HFFc6 (cell line): Measurements from ENCODE around the gene FBL. TPM values are rescaled to one million over a fixed set of nuclear protein-coding genes. Genes with fewer than 3 reads are reported as not detected.

ENCODE experiments used
- DNase-seq: peaks from one replicate; pipeline ENCODE4 v3.0.0-alpha.2; 2018
- H3K27ac Mint-ChIP-seq: 2 replicates; pipeline ENCODE4 v1.8.0; 2020; ENCODE audit warnings: mild to moderate bottlenecking, mixed read lengths
- H3K27me3 Mint-ChIP-seq: 2 replicates; pipeline ENCODE4 v1.8.0; 2021; ENCODE audit warnings: mild to moderate bottlenecking, moderate library complexity, mixed read lengths; ENCODE audit not compliant: insufficient read depth
- H3K36me3 Mint-ChIP-seq: 2 replicates; pipeline ENCODE4 v1.8.0; 2021; ENCODE audit warnings: low read depth, mixed read lengths
- H3K4me1 Mint-ChIP-seq: 2 replicates; pipeline ENCODE4 v1.8.0; 2020; ENCODE audit warnings: low read depth, mixed read lengths
- H3K4me3 Mint-ChIP-seq: 2 replicates; pipeline ENCODE4 v1.8.0; 2020; ENCODE audit warnings: mild to moderate bottlenecking, moderate library complexity, mixed read lengths
- H3K9me3 Mint-ChIP-seq: 2 replicates; pipeline ENCODE4 v1.8.0; 2020; ENCODE audit warnings: mild to moderate bottlenecking, mixed read lengths
- total RNA-seq, 6 experiments: library from RNA; stranded (reverse); fragmentation: NEBNext Ultra II Directional; extraction: Animal tissue kit (Norgen Biotek cat#: 25700); gene quantifications; 2 replicates in 1 of 6; 3 replicates in 5 of 6; pipeline ENCODE4 v1.2.3, GENCODE V29; 2021
- TF ChIP-seq, protein P1 (sequence below): fragments of 200-600 bp; sonication (generic); IDR thresholded peaks from 2 replicates; pipeline ENCODE4 v1.5.0; 2021; ENCODE audit warnings: antibody characterized with exemption, mild to moderate bottlenecking

Gene FBL
- total RNA-seq, 6 experiments from 2014 or later, result 167 to 234 (median 217) TPM

DNA sequence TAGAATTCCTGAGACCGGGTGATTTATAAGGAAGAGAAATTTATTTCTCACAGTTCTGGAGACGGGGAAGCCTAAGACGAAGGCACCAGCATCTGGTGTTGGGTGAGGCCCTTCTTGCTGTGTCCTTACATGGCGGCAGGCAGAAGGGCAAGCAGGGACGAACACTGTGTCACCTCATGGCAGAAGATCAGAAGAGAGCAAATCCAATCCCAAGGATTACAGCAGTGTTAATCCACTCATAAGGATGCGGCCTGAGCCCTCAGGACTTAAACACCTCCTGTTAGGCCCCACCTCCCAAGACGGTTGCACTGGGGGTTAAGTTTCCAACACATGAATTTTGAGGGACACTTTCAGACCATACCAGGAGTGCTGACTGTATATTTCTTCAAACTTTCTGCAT is 6.7 kb upstream of the FBL start:
- Mint-ChIP-seq H3K4me3 (no peak overlapping the region), H3K36me3 (no peaks in the 10 kb centered on the region), H3K9me3 (no peaks in the 10 kb centered on the region), H3K27ac (no peak overlapping the region), H3K27me3 (peaks cover 4% of the 10 kb centered on the region), H3K4me1 (no peaks in the 10 kb centered on the region)
- TF ChIP-seq, protein P1, sequence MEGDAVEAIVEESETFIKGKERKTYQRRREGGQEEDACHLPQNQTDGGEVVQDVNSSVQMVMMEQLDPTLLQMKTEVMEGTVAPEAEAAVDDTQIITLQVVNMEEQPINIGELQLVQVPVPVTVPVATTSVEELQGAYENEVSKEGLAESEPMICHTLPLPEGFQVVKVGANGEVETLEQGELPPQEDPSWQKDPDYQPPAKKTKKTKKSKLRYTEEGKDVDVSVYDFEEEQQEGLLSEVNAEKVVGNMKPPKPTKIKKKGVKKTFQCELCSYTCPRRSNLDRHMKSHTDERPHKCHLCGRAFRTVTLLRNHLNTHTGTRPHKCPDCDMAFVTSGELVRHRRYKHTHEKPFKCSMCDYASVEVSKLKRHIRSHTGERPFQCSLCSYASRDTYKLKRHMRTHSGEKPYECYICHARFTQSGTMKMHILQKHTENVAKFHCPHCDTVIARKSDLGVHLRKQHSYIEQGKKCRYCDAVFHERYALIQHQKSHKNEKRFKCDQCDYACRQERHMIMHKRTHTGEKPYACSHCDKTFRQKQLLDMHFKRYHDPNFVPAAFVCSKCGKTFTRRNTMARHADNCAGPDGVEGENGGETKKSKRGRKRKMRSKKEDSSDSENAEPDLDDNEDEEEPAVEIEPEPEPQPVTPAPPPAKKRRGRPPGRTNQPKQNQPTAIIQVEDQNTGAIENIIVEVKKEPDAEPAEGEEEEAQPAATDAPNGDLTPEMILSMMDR, result no peak
- DNase-seq, result no peak

DNA sequence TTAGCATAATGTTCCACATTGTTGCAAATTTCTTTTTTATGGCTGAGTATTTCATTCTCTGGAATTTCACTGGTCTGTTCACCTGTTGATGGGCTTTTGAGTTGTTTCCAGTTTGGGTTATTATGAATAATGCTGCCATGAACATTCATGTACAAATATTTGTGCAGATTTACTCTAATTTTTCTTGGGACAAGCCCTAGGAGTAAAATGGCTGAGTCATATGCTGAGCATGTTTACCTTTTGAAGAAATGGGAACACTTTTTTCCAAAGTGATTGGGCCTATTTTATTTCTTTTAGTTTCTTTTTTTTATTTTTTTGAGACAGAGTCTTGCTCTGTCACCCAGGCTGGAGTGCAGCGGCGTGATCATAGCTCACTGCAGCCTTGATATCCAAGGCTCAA is 4.7 kb upstream of the FBL start:
- peaks cover 2% of the 10 kb centered on the region for H3K27me3 Mint-ChIP-seq
- no peak for DNase-seq
- H3K36me3 Mint-ChIP-seq, result no peaks in the 10 kb centered on the region
- H3K9me3 Mint-ChIP-seq, result no peaks in the 10 kb centered on the region
- H3K4me3 Mint-ChIP-seq, result no peak overlapping the region
- TF ChIP-seq, protein P1, result no peak
- H3K27ac Mint-ChIP-seq, result no peak overlapping the region
- H3K4me1 Mint-ChIP-seq, result peaks cover 13% of the 10 kb centered on the region

GRCh38 chr19:39848392-39848791 is 2.2 kb upstream of the FBL start:
- Mint-ChIP-seq H3K27ac (no peak overlapping the region), H3K4me3 (no peak overlapping the region), H3K4me1 (peaks cover 34% of the 10 kb centered on the region), H3K27me3 (peaks cover 3% of the 10 kb centered on the region), H3K9me3 (no peaks in the 10 kb centered on the region), H3K36me3 (no peaks in the 10 kb centered on the region)
- TF ChIP-seq, protein P1, result no peak
- no peak for DNase-seq

DNA sequence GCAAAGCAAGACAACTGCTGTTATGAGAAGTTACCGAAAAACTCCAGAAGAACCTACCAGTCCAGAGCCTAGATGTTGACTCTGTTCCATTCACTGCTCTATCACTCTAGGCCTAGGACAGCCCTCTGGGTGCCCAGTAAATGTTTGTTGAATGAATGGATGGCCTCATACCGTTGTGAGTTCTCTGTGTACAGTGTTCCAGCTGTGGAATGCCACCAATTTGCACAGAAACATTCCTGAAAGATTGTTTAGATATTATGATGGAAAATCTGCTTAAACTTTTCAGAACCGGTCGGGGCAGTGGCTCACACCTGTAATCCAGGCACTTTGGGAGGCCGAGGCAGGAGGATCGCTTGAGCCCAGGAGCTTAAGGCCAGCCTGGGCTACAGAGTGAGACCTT is 1.3 kb upstream of the FBL start:
- Mint-ChIP-seq H3K36me3 (no peaks in the 10 kb centered on the region), H3K27me3 (peaks cover 2% of the 10 kb centered on the region), H3K4me1 (peaks cover 43% of the 10 kb centered on the region), H3K9me3 (no peaks in the 10 kb centered on the region), H3K4me3 (no peak overlapping the region), H3K27ac (no peak overlapping the region)
- TF ChIP-seq, protein P1, result no peak
- DNase-seq, result no peak

- H3K27me3 Mint-ChIP-seq, result peaks cover 2% of the 10 kb centered on the region
- H3K4me3 Mint-ChIP-seq, result peak overlapping the region; percentile 93
- TF ChIP-seq, protein P1, result no peak
- DNase-seq, result no peak
- peak overlapping the region; percentile 90 for H3K27ac Mint-ChIP-seq
- peaks cover 48% of the 10 kb centered on the region for H3K4me1 Mint-ChIP-seq
- H3K36me3 Mint-ChIP-seq, result no peaks in the 10 kb centered on the region
- no peaks in the 10 kb centered on the region for H3K9me3 Mint-ChIP-seq
These were observed 703 bp upstream of the FBL start for GRCh38 chr19:39846678-39847486.
